NCI-H1417 (cell line): Measurements from ENCODE around the gene SLC35G6.
"Not testable (repeated sequence)": the region's sequence is repeated elsewhere in the genome, so short reads cannot be mapped to it uniquely, and the experiment has no call there.

Experiments used
- DNase-seq, 3 experiments: peaks; one replicate each; lab custom pipeline; 2025; lab: John Stamatoyannopoulos, UW

Gene SLC35G6

GRCh38 chr17:7460850-7461660 lies 20.2 kb upstream of the SLC35G6 start:
- DNase-seq, result no peak

- no peak for DNase-seq
These were observed 18.5 kb upstream of the SLC35G6 start for GRCh38 chr17:7462474-7463371.

DNA sequence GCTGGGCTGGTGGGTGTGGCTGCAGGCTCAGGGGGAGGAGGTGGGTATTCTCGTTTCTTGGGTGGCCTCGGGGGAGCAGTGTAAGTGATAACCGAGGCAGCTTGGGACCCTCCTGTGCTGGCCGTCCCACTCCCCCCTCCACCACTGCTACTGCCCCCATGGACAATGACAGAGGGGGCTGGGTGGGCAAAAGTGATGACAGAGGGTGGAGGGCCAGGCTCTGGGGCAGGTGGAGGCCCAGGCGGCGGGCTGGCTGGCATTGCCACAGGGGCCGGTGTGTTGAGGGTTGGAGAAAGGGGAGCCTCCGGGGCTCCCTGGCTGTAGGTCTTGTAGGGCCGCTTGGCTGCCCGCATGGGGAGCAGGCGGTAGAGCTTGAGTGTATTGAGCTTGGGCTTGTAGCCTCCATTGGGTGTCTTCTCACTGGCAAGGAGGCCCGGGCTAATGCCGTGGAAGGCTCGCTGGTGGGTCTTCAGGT lies 17.8 kb upstream of the SLC35G6 start:
- DNase-seq, result no peak

DNA sequence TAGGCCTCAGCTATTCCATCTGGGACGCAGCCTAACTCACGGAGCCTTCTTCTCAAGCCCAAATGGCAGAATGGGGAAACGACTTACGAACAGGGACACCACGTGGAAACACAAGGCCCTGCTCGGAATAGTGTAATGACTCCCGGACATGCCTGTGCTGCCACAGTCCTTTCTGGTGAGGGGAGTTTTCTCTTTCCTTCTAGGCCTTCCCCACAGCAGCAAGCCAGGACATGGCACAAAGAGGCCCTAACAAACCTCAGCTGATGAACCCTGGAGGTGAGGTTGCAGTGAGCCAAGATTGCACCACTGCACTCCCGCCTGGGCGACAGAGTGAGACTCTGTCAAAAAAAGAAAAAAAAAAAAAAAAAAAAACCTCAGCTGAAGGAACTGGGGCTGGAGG lies 17.2 kb upstream of the SLC35G6 start:
- DNase-seq, result no peak

DNA sequence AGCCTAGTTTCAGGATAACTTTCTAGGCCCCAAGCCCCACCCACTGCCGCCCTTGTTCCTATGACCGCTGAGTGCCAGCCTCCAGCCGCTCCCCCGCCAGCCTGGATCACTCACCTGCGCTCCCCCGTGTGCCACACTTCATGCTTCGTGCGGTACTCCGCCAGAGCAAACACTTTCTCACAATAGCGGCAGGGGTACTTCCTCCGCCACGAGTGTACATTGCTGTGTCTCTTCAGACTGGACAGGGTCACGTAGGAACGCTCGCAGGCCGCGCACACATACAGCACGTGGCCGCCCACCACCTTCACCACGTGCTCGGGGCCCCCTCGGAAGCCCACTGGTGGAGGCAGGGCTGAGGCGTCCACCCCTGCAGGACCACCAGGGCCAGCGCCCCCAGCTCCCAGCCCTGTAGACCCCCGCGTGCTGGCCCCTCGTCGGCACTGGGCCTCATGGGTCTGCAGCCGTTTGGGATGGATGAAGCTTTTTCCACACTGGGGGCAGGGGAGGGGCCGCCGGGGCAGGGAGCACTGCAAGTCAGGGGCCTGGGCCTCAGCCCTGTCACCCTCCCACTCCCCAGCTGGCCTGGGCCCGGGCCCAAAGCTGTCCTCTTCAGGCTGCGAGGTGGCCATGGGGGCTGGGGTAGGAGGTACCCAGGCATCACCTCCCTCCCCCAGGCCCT lies 15.5 kb upstream of the SLC35G6 start:
- no peak for DNase-seq

- DNase-seq, result no peak
These were observed 15.0 kb upstream of the SLC35G6 start for GRCh38 chr17:7466318-7466638.

- no peak for DNase-seq
These were observed 14.5 kb upstream of the SLC35G6 start for GRCh38 chr17:7466639-7467341.

DNA sequence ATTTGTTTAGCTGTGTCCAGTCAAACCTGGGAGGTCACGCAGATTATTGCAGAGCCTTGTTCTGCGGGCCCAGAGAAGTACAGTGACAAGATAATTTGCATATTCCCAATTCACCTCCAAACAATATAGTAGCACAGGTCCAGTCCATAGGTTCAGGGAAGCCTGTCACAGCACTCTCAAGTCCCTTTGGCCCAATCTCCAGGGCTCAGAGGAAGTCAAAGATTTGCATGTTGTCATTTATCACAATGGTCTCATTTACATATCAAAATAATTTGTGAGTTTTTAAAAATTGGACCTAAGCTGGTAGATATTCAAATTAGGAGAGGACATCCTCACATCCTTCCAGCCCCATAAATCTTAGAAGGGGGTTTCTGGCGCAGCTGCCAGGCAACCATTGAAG lies 13.7 kb upstream of the SLC35G6 start:
- DNase-seq, result no peak

GRCh38 chr17:7468290-7468689 lies 13.0 kb upstream of the SLC35G6 start:
- DNase-seq, result no peak

DNA sequence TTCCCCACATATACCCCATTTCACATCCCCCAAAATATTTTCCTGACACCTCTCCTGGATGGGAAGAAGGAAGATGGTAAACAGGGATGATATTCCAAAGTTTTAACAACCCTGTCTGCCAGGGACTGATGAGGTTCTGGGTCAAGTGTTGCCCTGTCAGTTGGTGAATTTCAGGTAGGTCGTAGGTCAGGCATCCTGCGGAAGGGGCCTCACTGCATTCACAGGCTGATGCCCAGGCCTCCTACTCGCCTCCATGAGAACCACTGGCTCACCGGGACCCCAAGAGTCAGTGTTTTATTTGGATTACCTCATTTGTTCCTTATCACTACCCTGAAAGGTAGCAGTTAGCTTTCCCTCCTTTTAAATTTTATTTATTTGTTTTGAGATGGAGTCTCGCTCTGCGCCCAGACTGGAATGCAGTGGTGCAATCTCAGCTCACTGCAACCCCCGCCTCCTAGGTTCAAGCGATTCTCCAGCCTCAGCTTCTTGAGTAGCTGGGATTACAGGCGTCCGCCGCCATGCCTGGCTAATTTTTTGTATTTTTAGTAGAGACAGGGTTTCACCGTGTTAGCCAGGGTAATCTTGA lies 12.3 kb upstream of the SLC35G6 start:
- DNase-seq, result no peak

DNA sequence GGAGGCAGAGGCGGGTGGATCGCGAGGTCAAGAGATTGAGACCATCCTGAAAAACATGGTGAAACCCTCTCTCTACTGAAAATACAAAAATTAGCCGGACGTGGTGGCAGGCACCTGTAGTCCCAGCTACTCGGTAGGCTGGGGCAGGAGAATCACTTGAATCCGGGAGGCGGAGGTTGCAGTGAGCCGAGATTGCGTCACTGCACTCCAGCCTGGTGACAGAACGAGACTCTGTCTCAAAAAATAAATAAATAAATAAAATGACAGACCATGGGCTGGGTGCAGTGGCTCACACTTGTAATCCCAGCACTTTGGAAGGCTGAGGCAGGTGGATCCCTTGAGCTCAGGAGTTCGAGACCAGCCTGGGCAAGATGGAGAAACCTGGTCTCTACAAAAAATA lies 11.4 kb upstream of the SLC35G6 start:
- DNase-seq, result not testable (repeated sequence)

- not testable (repeated sequence) for DNase-seq
These were observed 10.7 kb upstream of the SLC35G6 start for GRCh38 chr17:7470457-7470973.

DNA sequence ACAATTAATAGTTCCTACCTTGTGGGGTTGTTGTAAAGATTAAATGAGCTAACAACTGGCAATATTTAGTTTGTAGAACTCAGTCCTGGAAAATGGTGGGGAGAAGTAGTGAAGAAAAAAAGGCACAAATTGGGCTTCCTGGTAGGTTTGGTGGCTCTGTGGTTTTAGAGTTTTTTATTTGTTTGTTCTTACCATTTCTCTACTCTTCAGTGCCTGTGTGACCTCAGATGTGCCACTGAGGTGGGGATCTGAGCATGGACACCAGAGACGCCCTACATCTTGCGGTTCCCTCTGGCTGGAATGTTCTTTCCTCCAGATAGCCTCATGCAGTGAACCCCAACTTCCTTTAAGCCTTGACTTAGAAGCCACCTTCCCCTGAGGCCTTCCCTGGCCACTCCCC lies 9.5 kb upstream of the SLC35G6 start:
- no peak for DNase-seq

GRCh38 chr17:7474767-7475166 lies 6.5 kb upstream of the SLC35G6 start:
- not testable (repeated sequence) for DNase-seq

DNA sequence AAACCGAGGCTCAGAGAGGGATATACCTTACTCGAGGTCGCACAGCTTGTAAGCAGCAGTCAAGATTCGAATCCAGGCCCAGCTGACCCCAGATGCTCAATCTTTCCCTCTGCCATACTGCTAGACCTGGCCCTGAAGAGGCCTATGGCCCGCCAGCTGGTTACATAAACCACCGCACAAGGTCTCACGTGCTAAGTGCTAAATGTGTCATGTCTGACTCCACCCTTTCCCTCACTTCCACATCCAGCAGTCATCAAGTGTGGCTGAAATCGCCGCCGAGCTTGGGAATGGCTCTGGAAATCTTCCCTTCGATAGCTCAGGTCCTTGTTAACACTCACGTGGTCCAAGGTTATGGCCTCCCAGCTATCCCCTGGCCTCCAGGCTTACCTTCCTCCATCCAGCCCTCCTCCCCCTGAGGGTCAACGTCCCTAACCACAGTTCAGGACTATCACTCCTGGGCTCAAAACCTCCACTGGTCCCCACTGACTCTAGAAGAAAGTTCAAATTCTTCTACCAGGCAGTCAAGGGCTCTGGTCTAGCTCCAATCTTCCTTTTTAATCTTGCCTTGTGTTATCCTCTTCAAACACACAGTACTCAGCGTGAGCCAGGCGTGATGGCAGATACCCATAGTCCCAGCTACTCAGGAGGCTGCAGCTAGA lies 5.4 kb upstream of the SLC35G6 start:
- no peak for DNase-seq

DNA sequence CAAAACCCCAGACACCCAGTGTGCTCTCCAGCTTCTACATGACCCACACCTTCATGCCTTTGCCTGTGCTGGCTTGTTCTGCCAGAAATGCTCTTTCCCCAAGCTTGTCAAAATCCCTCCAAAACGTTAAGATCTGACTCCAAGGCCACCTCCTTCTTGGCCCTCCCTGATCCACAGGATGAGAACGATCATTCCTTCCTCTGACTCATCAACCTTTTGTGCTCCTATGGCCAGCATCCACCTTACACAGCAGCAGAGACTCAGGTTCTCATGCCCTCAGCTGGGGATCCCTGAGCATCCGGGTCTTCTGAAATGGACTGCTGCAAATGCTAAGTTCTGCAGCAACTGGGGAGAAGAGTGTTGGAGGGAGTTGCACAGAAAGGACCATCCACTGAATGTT lies 4.8 kb upstream of the SLC35G6 start:
- DNase-seq, result no peak

DNA sequence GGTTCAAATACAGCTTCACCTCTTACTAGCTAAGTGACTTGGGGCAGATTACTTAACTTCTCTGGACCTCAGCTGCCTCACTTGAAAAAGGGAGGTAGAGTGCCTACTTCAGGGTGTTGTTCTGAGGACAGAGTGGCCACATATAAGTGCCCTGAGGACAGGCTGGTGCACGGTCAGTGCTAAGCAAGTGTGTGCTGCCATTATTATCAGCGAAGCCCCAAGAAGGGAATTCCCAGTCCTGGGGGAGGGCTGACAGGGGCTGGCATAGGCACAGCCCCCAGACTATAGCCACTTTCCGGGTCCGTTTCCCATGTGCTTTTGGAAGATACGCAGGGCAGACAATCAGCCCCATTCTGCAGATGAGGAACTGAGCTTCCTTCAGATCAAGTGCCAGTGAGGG lies 4.3 kb upstream of the SLC35G6 start:
- DNase-seq, result no peak

DNA sequence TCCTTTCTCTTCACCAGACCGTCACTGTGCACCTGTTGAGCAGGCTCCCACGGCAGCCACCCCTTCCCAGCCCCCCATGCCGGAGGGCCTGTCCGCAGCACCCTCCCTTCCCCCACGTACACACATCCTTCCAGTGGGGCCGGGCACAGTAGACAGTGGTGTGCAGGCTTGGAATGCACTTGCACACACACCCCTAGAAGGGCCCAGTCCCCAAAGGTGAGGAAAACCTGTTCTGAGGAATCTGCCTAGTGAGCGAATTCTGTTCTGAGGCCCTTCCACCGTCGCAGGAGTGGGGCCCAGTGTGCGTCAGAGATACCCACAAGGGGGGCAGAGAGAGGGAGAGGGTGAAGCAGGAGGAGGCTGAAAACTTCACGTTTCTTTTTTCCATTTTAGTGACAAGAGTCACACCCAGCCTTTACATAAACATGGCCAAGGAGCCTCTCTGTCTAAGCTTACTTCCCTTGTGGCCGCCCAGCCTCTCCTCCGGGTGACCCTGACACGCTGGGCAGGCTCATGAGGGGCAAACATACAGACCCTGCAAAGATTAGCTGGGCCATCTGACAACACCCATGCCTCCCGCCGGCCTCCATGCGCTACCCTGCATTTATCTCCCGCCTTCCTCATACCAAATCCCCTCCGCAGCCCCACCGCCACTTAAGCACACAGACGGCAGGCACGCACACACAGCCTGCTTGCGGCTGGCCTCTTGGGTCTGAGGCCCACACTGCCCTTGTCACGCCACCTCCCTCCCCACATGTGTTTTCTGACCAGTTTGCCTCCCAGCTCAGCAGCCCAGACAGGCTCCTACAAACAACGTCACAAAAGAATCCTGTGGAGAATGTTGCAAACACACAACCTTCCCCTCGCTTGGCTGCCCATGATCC lies 3.6 kb upstream of the SLC35G6 start:
- DNase-seq, result peak in 1 of 3 experiments; percentile 20
